ACHN (cell line): ENCODE measurements around the gene NEDD8.
"Not testable (repeated sequence)": the region's sequence is repeated elsewhere in the genome, so short reads cannot be mapped to it uniquely, and the experiment has no call there.

Experiments
- DNase-seq: peaks from one replicate; pipeline ENCODE4 v3.0.0-alpha.2; 2015
- in situ Hi-C: cut with HindIII; loops from 2 replicates; pipeline ENCODE4 v1.10.0; 2017; ENCODE audit warnings: low sequenced_read_pairs, low pct_ligation_motif_present, low pct_unique_long_range_greater_than_20kb

NEDD8 gene

GRCh38 chr14:24207625-24208024 lies 24.5 kb downstream of the NEDD8 start:
- no peak for DNase-seq
- in situ Hi-C loops, result no loop called here

- in situ Hi-C loops, result no loop called here
- DNase-seq, result no peak
Measured at GRCh38 chr14:24207104-24207551, 25.0 kb downstream of the NEDD8 start.

GRCh38 chr14:24206260-24207103 lies 25.7 kb downstream of the NEDD8 start:
- in situ Hi-C loops, result no loop called here
- DNase-seq, result no peak

GRCh38 chr14:24204163-24205146 lies 27.7 kb downstream of the NEDD8 start:
- in situ Hi-C loops, result no loop called here
- DNase-seq, result no peak

GRCh38 chr14:24203249-24203886 lies 28.8 kb downstream of the NEDD8 start:
- in situ Hi-C loops, DNase-seq: not testable (repeated sequence)

GRCh38 chr14:24202538-24202937 lies 29.6 kb downstream of the NEDD8 start:
- in situ Hi-C loops, DNase-seq: not testable (repeated sequence)

- in situ Hi-C loops, result no loop called here
- no peak for DNase-seq
Measured at GRCh38 chr14:24198814-24199524, 33.2 kb downstream of the NEDD8 start.

GRCh38 chr14:24197056-24197450 lies 35.1 kb downstream of the NEDD8 start:
- DNase-seq, result no peak
- in situ Hi-C loops, result no loop called here

- DNase-seq, result peak; percentile 19
- in situ Hi-C loops, result no loop called here
Measured at GRCh38 chr14:24196071-24197055, 35.8 kb downstream of the NEDD8 start.

- in situ Hi-C loops, result no loop called here
- DNase-seq, result peak; percentile 75
Measured at GRCh38 chr14:24195186-24196070, 36.7 kb downstream of the NEDD8 start, which contains the start of gene TM9SF1. Gene TM9SF1, minus strand, starts transcription at chr14:24195441. Its CDS starts 422 bp downstream, at chr14:24195019.

GRCh38 chr14:24194873-24195185 lies 37.3 kb downstream of the NEDD8 start:
- no peak for DNase-seq
- in situ Hi-C loops, result no loop called here

- in situ Hi-C loops, result no loop called here
- no peak for DNase-seq
Measured at GRCh38 chr14:24194186-24194872, 37.8 kb downstream of the NEDD8 start.

- no peak for DNase-seq
- in situ Hi-C loops, result no loop called here
Measured at GRCh38 chr14:24192933-24193332, 39.2 kb downstream of the NEDD8 start.

- DNase-seq, result no peak
- in situ Hi-C loops, result no loop called here
Measured at GRCh38 chr14:24190416-24190815, 41.8 kb downstream of the NEDD8 start.

- in situ Hi-C loops, result no loop called here
- DNase-seq, result no peak
Measured at GRCh38 chr14:24189460-24189859, 42.7 kb downstream of the NEDD8 start.

GRCh38 chr14:24189059-24189375 lies 43.1 kb downstream of the NEDD8 start:
- no peak for DNase-seq
- in situ Hi-C loops, result no loop called here
